ENCODE measurements around the gene LPAR1. TPM values are rescaled to one million over a fixed set of nuclear protein-coding genes. Genes with fewer than 3 reads are reported as not detected.

Gene LPAR1
- total and polyA plus RNA-seq, 2 donors (not counting 1 experiment from before 2014, with no cell fraction given), result 0.06 TPM; not detected in 1

DNA sequence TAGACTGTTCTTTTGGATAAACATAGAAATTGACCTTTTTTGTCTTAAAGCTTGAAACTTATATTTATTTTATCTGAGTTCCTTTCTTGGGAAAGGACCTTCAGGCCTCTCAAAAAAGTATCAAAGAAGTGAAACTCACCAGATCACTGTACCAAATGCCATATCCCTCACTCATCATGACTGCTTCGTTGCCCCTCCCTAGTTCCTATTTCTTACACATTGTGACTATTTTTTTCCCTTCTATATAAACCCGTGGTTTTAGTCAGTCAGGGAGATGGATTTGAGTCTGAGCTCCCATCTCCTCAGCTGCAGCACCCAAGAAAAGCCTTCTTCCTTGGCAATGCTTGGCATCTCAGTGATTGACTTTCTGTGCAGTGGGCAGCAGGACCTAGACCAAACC lies 129.4 kb downstream of the LPAR1 start:
- H3K4me2 ChIP-seq (replicated peaks; ENCODE audit: low read depth, low read length, poor library complexity, severe bottlenecking), result no peak overlapping the region
- no peaks in the 10 kb centered on the region for H3K4me1 ChIP-seq (ENCODE audit: control insufficient read depth in 2 of 2, insufficient read depth in 2 of 2, low read length in 2 of 2)
- H3K36me3 ChIP-seq (replicated peaks in 1 of 2; ENCODE audit: control extremely low read depth in 1 of 2, control insufficient read depth in 1 of 2, extremely low read depth in 1 of 2, insufficient read depth in 2 of 2, low read length in 1 of 2), result no peaks in the 10 kb centered on the region
- 80% methylated on average over 1 of the region's 2 CpGs for WGBS (ENCODE audit: insufficient coverage)
- H3K27me3 Mint-ChIP-seq, result no peaks in the 10 kb centered on the region
- no peak for TF ChIP-seq EZH2 (IDR thresholded peaks at IDR 0.05; ENCODE audit: borderline replicate concordance, insufficient read depth, low read depth, low read length, poor library complexity, severe bottlenecking)
- TF ChIP-seq, protein P1, sequence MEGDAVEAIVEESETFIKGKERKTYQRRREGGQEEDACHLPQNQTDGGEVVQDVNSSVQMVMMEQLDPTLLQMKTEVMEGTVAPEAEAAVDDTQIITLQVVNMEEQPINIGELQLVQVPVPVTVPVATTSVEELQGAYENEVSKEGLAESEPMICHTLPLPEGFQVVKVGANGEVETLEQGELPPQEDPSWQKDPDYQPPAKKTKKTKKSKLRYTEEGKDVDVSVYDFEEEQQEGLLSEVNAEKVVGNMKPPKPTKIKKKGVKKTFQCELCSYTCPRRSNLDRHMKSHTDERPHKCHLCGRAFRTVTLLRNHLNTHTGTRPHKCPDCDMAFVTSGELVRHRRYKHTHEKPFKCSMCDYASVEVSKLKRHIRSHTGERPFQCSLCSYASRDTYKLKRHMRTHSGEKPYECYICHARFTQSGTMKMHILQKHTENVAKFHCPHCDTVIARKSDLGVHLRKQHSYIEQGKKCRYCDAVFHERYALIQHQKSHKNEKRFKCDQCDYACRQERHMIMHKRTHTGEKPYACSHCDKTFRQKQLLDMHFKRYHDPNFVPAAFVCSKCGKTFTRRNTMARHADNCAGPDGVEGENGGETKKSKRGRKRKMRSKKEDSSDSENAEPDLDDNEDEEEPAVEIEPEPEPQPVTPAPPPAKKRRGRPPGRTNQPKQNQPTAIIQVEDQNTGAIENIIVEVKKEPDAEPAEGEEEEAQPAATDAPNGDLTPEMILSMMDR (IDR thresholded peaks at IDR 0.05), result no peak
- H2AFZ ChIP-seq (ENCODE audit: insufficient read depth, low read depth, low read length, poor library complexity, severe bottlenecking), result no peak overlapping the region
- peaks cover 5% of the 10 kb centered on the region for H3K9me3 Mint-ChIP-seq (ENCODE audit: insufficient read depth)
- no peaks in the 10 kb centered on the region for H3K79me2 ChIP-seq (ENCODE audit: control insufficient read depth, insufficient read depth, low read length)
- ChIA-PET CTCF (no interaction called here), POLR2A (no interaction called here)
- H3K4me3 ChIP-seq (ENCODE audit: control extremely low read depth in 1 of 5, extremely low read depth in 1 of 5, insufficient read depth in 1 of 5, low read depth in 2 of 5, low read length in 4 of 5), result no peak overlapping the region
- no peak overlapping the region for H3K27ac ChIP-seq (ENCODE audit: low read length in 2 of 2)
- no peak overlapping the region for H3K4me3 Mint-ChIP-seq
- H3K9me3 ChIP-seq (ENCODE audit: control extremely low read depth in 1 of 3, control insufficient read depth in 2 of 3, insufficient read depth in 1 of 3, low read length in 2 of 3), result peaks cover 0 to 9% (median 7%) of the 10 kb centered on the region in 3 donors
- no peaks in the 10 kb centered on the region for H4K20me1 ChIP-seq (ENCODE audit: control insufficient read depth, insufficient read depth, low read length, poor library complexity, severe bottlenecking)
- H3K27ac Mint-ChIP-seq, result no peak overlapping the region
- H3K4me1 Mint-ChIP-seq, result no peaks in the 10 kb centered on the region
- ATAC-seq (ENCODE audit: low read depth) (no peak), DNase-seq (no peak)
- no peak overlapping the region for H3K9ac ChIP-seq (ENCODE audit: low read length)
- no peaks in the 10 kb centered on the region for H3K27me3 ChIP-seq (replicated peaks in 1 of 4; ENCODE audit: control extremely low read depth in 1 of 4, control insufficient read depth in 3 of 4, insufficient read depth in 4 of 4, low read length in 3 of 4)
- intact Hi-C loops (cut with micrococcal nuclease), result no loop called here

DNA sequence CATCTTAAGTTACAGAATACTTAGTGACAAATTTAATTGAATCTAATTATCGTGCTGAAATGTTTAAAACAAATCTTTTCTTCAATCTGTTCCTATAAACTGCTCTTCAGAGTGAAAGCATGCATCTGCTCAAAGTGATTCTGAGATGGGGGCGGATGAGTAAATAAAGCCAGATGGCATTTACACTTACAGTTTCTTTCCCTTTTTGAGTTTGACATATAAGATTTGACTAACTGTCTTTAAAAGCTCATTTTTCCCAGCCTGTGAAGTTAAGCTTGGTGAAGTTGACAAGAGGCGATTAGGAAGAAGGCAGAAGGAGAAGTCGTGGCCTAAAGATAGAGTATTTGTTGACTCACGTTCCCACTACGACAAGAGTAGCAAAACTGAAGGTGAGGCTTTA lies 137.4 kb downstream of the LPAR1 start:
- no peak for TF ChIP-seq EZH2 (IDR thresholded peaks at IDR 0.05; ENCODE audit: borderline replicate concordance, insufficient read depth, low read depth, low read length, poor library complexity, severe bottlenecking)
- TF ChIP-seq, protein P1 (IDR thresholded peaks at IDR 0.05), result no peak
- H3K36me3 ChIP-seq (replicated peaks in 1 of 2; ENCODE audit: control extremely low read depth in 1 of 2, control insufficient read depth in 1 of 2, extremely low read depth in 1 of 2, insufficient read depth in 2 of 2, low read length in 1 of 2), result no peaks in the 10 kb centered on the region
- H3K79me2 ChIP-seq (ENCODE audit: control insufficient read depth, insufficient read depth, low read length), result no peaks in the 10 kb centered on the region
- 80% methylated on average over 1 of the region's 6 CpGs for WGBS (ENCODE audit: insufficient coverage)
- H3K9me3 Mint-ChIP-seq (ENCODE audit: insufficient read depth), result peaks cover 3% of the 10 kb centered on the region
- H3K4me3 ChIP-seq (ENCODE audit: control extremely low read depth in 1 of 5, extremely low read depth in 1 of 5, insufficient read depth in 1 of 5, low read depth in 2 of 5, low read length in 4 of 5), result no peak overlapping the region
- ChIA-PET CTCF (no interaction called here), POLR2A (no interaction called here)
- no peaks in the 10 kb centered on the region for H3K27me3 Mint-ChIP-seq
- no peak overlapping the region for H3K27ac Mint-ChIP-seq
- H4K20me1 ChIP-seq (ENCODE audit: control insufficient read depth, insufficient read depth, low read length, poor library complexity, severe bottlenecking), result no peaks in the 10 kb centered on the region
- H3K4me1 ChIP-seq (ENCODE audit: control insufficient read depth in 2 of 2, insufficient read depth in 2 of 2, low read length in 2 of 2), result no peaks in the 10 kb centered on the region
- H3K27ac ChIP-seq (ENCODE audit: low read length in 2 of 2), result no peak overlapping the region
- no peak for ATAC-seq (ENCODE audit: low read depth)
- H3K4me1 Mint-ChIP-seq, result no peaks in the 10 kb centered on the region
- peaks cover 0 to 9% (median 4%) of the 10 kb centered on the region in 3 donors for H3K9me3 ChIP-seq (ENCODE audit: control extremely low read depth in 1 of 3, control insufficient read depth in 2 of 3, insufficient read depth in 1 of 3, low read length in 2 of 3)
- no peak overlapping the region for H3K9ac ChIP-seq (ENCODE audit: low read length)
- no peak overlapping the region for H3K4me3 Mint-ChIP-seq
- H2AFZ ChIP-seq (ENCODE audit: insufficient read depth, low read depth, low read length, poor library complexity, severe bottlenecking), result no peak overlapping the region
- intact Hi-C loops (cut with micrococcal nuclease), result no loop called here
- H3K4me2 ChIP-seq (replicated peaks; ENCODE audit: low read depth, low read length, poor library complexity, severe bottlenecking), result no peak overlapping the region
- H3K27me3 ChIP-seq (replicated peaks in 1 of 4; ENCODE audit: control extremely low read depth in 1 of 4, control insufficient read depth in 3 of 4, insufficient read depth in 4 of 4, low read length in 3 of 4), result no peaks in the 10 kb centered on the region
- DNase-seq, result no peak

All from B cell (primary cell).